Neural cell (in vitro differentiated cells): Measurements from ENCODE around the gene PROK1. TPM values are rescaled to one million over a fixed set of nuclear protein-coding genes. Genes with fewer than 3 reads are reported as not detected.

Experiments
- H2AFZ ChIP-seq: fragments of 200-600, 300-800 bp; sonication (generic), shearing (Covaris generic); 2 replicates; pipeline ENCODE4 v1.6.0; 2014; ENCODE audit warnings: low read depth, mild to moderate bottlenecking, antibody characterized with exemption, low read length, moderate library complexity
- H3F3A ChIP-seq: fragments of 200-600 bp; shearing (Covaris generic); 2 replicates; pipeline ENCODE4 v1.6.1; 2016; ENCODE audit warnings: mild to moderate bottlenecking, moderate library complexity, mixed read lengths, antibody characterized with exemption, low read length; ENCODE audit not compliant: insufficient read depth, poor library complexity, severe bottlenecking
- H3K27ac ChIP-seq: fragments of 200-600, 300-800 bp; sonication (generic), shearing (Covaris generic); 2 replicates; pipeline ENCODE4 v1.5.1; 2014; ENCODE audit warnings: mild to moderate bottlenecking, low read length, moderate library complexity
- H3K27me3 ChIP-seq: fragments of 300-800, 200-600 bp; sonication (generic), shearing (Covaris generic); 2 replicates; pipeline ENCODE4 v1.6.0; 2014; ENCODE audit warnings: mild to moderate bottlenecking, low read depth, low read length, moderate library complexity; ENCODE audit not compliant: insufficient read depth
- H3K36me3 ChIP-seq: fragments of 300-800, 200-600 bp; sonication (generic), shearing (Covaris generic); 2 replicates; pipeline ENCODE4 v1.5.1; 2014; ENCODE audit warnings: mild to moderate bottlenecking, antibody characterized with exemption, low read length, moderate library complexity; ENCODE audit not compliant: insufficient read depth
- H3K4me2 ChIP-seq: fragments of 300-800, 200-600 bp; sonication (generic), shearing (Covaris generic); 2 replicates; pipeline ENCODE4 v1.6.0; 2014; ENCODE audit warnings: mild to moderate bottlenecking, low read length
- H3K4me3 ChIP-seq: fragments of 300-800, 200-600 bp; sonication (generic), shearing (Covaris generic); 2 replicates; pipeline ENCODE4 v1.5.1; 2014; ENCODE audit warnings: mild to moderate bottlenecking, low read length, moderate library complexity
- H3K79me2 ChIP-seq: fragments of 200-600 bp; shearing (Covaris generic); replicated peaks from 2 replicates; pipeline ENCODE4 v1.6.0; 2014; ENCODE audit warnings: mild to moderate bottlenecking, low read length, moderate library complexity; ENCODE audit not compliant: insufficient read depth
- H3K9ac ChIP-seq: fragments of 300-800, 200-600 bp; sonication (generic), shearing (Covaris generic); 2 replicates; pipeline ENCODE4 v1.6.1; 2016; ENCODE audit warnings: mild to moderate bottlenecking, low read length, mixed read lengths
- H3K9me2 ChIP-seq: fragments of 200-600 bp; shearing (Covaris generic); 2 replicates; pipeline ENCODE4 v1.6.1; 2016; ENCODE audit warnings: mild to moderate bottlenecking, low read length, mixed read lengths; ENCODE audit not compliant: insufficient read depth
- H3K9me3 ChIP-seq: fragments of 200-600, 300-800 bp; sonication (generic), shearing (Covaris generic); 2 replicates; pipeline ENCODE4 v1.6.1; 2016; ENCODE audit warnings: mild to moderate bottlenecking, mixed run types, low read length, moderate library complexity, mixed read lengths
- H4K20me1 ChIP-seq: fragments of 200-600 bp; shearing (Covaris generic); 2 replicates; pipeline ENCODE4 v1.6.1; 2016; ENCODE audit warnings: mild to moderate bottlenecking, mixed run types; ENCODE audit not compliant: insufficient read depth
- CTCF ChIP-seq: fragments of 450-650 bp; IDR thresholded peaks from 2 replicates; pipeline ENCODE4 v1.5.1; 2014; ENCODE audit warnings: antibody characterized with exemption, mild to moderate bottlenecking, moderate library complexity; ENCODE audit not compliant: poor library complexity, severe bottlenecking
- EP300 ChIP-seq: fragments of 450-650 bp; conservative IDR thresholded peaks from 2 replicates; pipeline ENCODE4 v1.6.1; 2014; ENCODE audit warnings: antibody characterized with exemption, mild to moderate bottlenecking, moderate library complexity; ENCODE audit not compliant: poor library complexity, severe bottlenecking
- EZH2 ChIP-seq: fragments of 200-600, 300-800 bp; shearing (Covaris generic), sonication (generic); IDR thresholded peaks from 2 replicates; pipeline ENCODE4 v1.6.1; 2014; ENCODE audit warnings: antibody characterized with exemption, low read length, borderline replicate concordance, mild to moderate bottlenecking; ENCODE audit not compliant: insufficient read depth, poor library complexity, severe bottlenecking
- MXI1 ChIP-seq: fragments of 450-650 bp; conservative IDR thresholded peaks from 2 replicates; pipeline ENCODE4 v1.6.1; 2014; ENCODE audit warnings: antibody characterized with exemption, mild to moderate bottlenecking; ENCODE audit not compliant: poor library complexity, severe bottlenecking
- POLR2AphosphoS5 ChIP-seq: IDR thresholded peaks from 2 replicates; pipeline ENCODE4 v1.6.1; 2012
- RAD21 ChIP-seq: fragments of 450-650 bp; conservative IDR thresholded peaks from 2 replicates; pipeline ENCODE4 v1.6.1; 2014; ENCODE audit warnings: antibody characterized with exemption, mild to moderate bottlenecking, moderate library complexity
- REST ChIP-seq: IDR thresholded peaks from 2 replicates; pipeline ENCODE4 v1.6.1; 2012; ENCODE audit warnings: borderline replicate concordance
- SMC3 ChIP-seq: fragments of 450-650 bp; conservative IDR thresholded peaks from 2 replicates; pipeline ENCODE4 v1.6.1; 2014; ENCODE audit warnings: antibody characterized with exemption, mild to moderate bottlenecking, moderate library complexity; ENCODE audit not compliant: poor library complexity
- TAF1 ChIP-seq: IDR thresholded peaks from 2 replicates; pipeline ENCODE4 v1.6.1; 2012; ENCODE audit warnings: low read depth
- polyA plus RNA-seq: library from polyadenylated mRNA; depleted of rRNA; stranded (reverse); fragments of >200 nt; gene quantifications from 2 replicates; pipeline ENCODE4 v1.2.3, GENCODE V29; 2014

Gene PROK1
- polyA plus RNA-seq, 1 donor from 2014 or later, result 0.54 TPM

- no peak overlapping the region for H2AFZ ChIP-seq
- no peak for TF ChIP-seq EZH2
- no peak for TF ChIP-seq REST
- no peak for TF ChIP-seq MXI1
- TF ChIP-seq CTCF, result no peak
- no peak for TF ChIP-seq POLR2AphosphoS5
- no peak for TF ChIP-seq RAD21
- TF ChIP-seq TAF1, result no peak
- TF ChIP-seq EP300, result no peak
- no peak for TF ChIP-seq SMC3
- no peaks in the 10 kb centered on the region for H3K9me2 ChIP-seq
- H3F3A ChIP-seq, result no peaks in the 10 kb centered on the region
- no peak overlapping the region for H3K9ac ChIP-seq
- no peaks in the 10 kb centered on the region for H3K36me3 ChIP-seq
- no peaks in the 10 kb centered on the region for H3K9me3 ChIP-seq
- no peaks in the 10 kb centered on the region for H3K27me3 ChIP-seq
- no peaks in the 10 kb centered on the region for H3K79me2 ChIP-seq
- H3K4me2 ChIP-seq, result no peak overlapping the region
- H3K4me3 ChIP-seq, result no peak overlapping the region
- H3K27ac ChIP-seq, result no peak overlapping the region
- no peaks in the 10 kb centered on the region for H4K20me1 ChIP-seq
These were observed 53.3 kb downstream of the PROK1 start for GRCh38 chr1:110504226-110504625.

GRCh38 chr1:110505596-110505995 lies 54.6 kb downstream of the PROK1 start:
- Histone ChIP-seq H2AFZ (no peak overlapping the region), H3K36me3 (no peaks in the 10 kb centered on the region), H3K9me2 (no peaks in the 10 kb centered on the region), H3K4me3 (no peak overlapping the region), H3K9me3 (no peaks in the 10 kb centered on the region), H3K4me2 (no peak overlapping the region), H4K20me1 (no peaks in the 10 kb centered on the region), H3K79me2 (no peaks in the 10 kb centered on the region), H3K9ac (no peak overlapping the region), H3K27ac (no peak overlapping the region), H3F3A (no peaks in the 10 kb centered on the region), H3K27me3 (no peaks in the 10 kb centered on the region)
- TF ChIP-seq EP300 (no peak), EZH2 (no peak), RAD21 (no peak), CTCF (no peak), SMC3 (no peak), MXI1 (no peak), TAF1 (no peak), REST (no peak), POLR2AphosphoS5 (no peak)
